ENCODE results near the gene SLC6A20.

Gene SLC6A20

GRCh38 chr3:45830121-45830520 is 33.8 kb upstream of the SLC6A20 start:
- Histone ChIP-seq H3K36me3 (ENCODE audit: insufficient read depth) (no peaks in the 10 kb centered on the region), H3K79me2 (ENCODE audit: insufficient read depth, low read depth) (no peaks in the 10 kb centered on the region), H3K4me2 (no peak overlapping the region), H3K27ac (no peak overlapping the region), H3K4me3 (IDR thresholded peaks at IDR 0.05; ENCODE audit: insufficient read depth, low read depth, low read length) (no peak overlapping the region), H3K27me3 (ENCODE audit: insufficient read depth, low read depth) (no peaks in the 10 kb centered on the region), H3K9ac (no peak overlapping the region), H2AFZ (ENCODE audit: low read depth) (no peak overlapping the region), H3K4me1 (ENCODE audit: low read depth, poor library complexity, severe bottlenecking) (no peaks in the 10 kb centered on the region), H4K20me1 (ENCODE audit: insufficient read depth) (no peaks in the 10 kb centered on the region)
- TF ChIP-seq CTCF (conservative IDR thresholded peaks at IDR 0.05; ENCODE audit: low read depth, low read length) = no peak

- Histone ChIP-seq H3K36me3 (ENCODE audit: insufficient read depth) (no peaks in the 10 kb centered on the region), H3K27ac (no peak overlapping the region), H3K4me3 (IDR thresholded peaks at IDR 0.05; ENCODE audit: insufficient read depth, low read depth, low read length) (no peak overlapping the region), H3K9ac (no peak overlapping the region), H3K79me2 (ENCODE audit: insufficient read depth, low read depth) (no peaks in the 10 kb centered on the region), H4K20me1 (ENCODE audit: insufficient read depth) (no peaks in the 10 kb centered on the region), H3K27me3 (ENCODE audit: insufficient read depth, low read depth) (no peaks in the 10 kb centered on the region), H3K4me1 (ENCODE audit: low read depth, poor library complexity, severe bottlenecking) (no peaks in the 10 kb centered on the region), H3K4me2 (no peak overlapping the region), H2AFZ (ENCODE audit: low read depth) (no peak overlapping the region)
- TF ChIP-seq CTCF (conservative IDR thresholded peaks at IDR 0.05; ENCODE audit: low read depth, low read length) = no peak
These were observed 30.6 kb upstream of the SLC6A20 start for GRCh38 chr3:45826908-45827307.

- no peak overlapping the region for H3K4me3 ChIP-seq (IDR thresholded peaks at IDR 0.05; ENCODE audit: insufficient read depth, low read depth, low read length)
- H3K27ac ChIP-seq = no peak overlapping the region
- H3K4me2 ChIP-seq = no peak overlapping the region
- H2AFZ ChIP-seq (ENCODE audit: low read depth) = no peak overlapping the region
- no peaks in the 10 kb centered on the region for H3K36me3 ChIP-seq (ENCODE audit: insufficient read depth)
- H4K20me1 ChIP-seq (ENCODE audit: insufficient read depth) = no peaks in the 10 kb centered on the region
- H3K4me1 ChIP-seq (ENCODE audit: low read depth, poor library complexity, severe bottlenecking) = no peaks in the 10 kb centered on the region
- H3K79me2 ChIP-seq (ENCODE audit: insufficient read depth, low read depth) = no peaks in the 10 kb centered on the region
- H3K9ac ChIP-seq = no peak overlapping the region
- TF ChIP-seq CTCF (conservative IDR thresholded peaks at IDR 0.05; ENCODE audit: low read depth, low read length) = no peak
- no peaks in the 10 kb centered on the region for H3K27me3 ChIP-seq (ENCODE audit: insufficient read depth, low read depth)
These were observed 30.0 kb upstream of the SLC6A20 start for GRCh38 chr3:45826321-45826720.

GRCh38 chr3:45821127-45821526 is 24.8 kb upstream of the SLC6A20 start:
- H3K4me2 ChIP-seq = no peak overlapping the region
- no peaks in the 10 kb centered on the region for H3K4me1 ChIP-seq (ENCODE audit: low read depth, poor library complexity, severe bottlenecking)
- no peaks in the 10 kb centered on the region for H3K27me3 ChIP-seq (ENCODE audit: insufficient read depth, low read depth)
- no peak overlapping the region for H2AFZ ChIP-seq (ENCODE audit: low read depth)
- no peaks in the 10 kb centered on the region for H3K79me2 ChIP-seq (ENCODE audit: insufficient read depth, low read depth)
- no peak overlapping the region for H3K27ac ChIP-seq
- TF ChIP-seq CTCF (conservative IDR thresholded peaks at IDR 0.05; ENCODE audit: low read depth, low read length) = no peak
- no peak overlapping the region for H3K9ac ChIP-seq
- H3K4me3 ChIP-seq (IDR thresholded peaks at IDR 0.05; ENCODE audit: insufficient read depth, low read depth, low read length) = no peak overlapping the region
- no peaks in the 10 kb centered on the region for H3K36me3 ChIP-seq (ENCODE audit: insufficient read depth)
- H4K20me1 ChIP-seq (ENCODE audit: insufficient read depth) = no peaks in the 10 kb centered on the region

GRCh38 chr3:45819543-45819942 is 23.2 kb upstream of the SLC6A20 start:
- H3K27me3 ChIP-seq (ENCODE audit: insufficient read depth, low read depth) = no peaks in the 10 kb centered on the region
- no peak overlapping the region for H2AFZ ChIP-seq (ENCODE audit: low read depth)
- no peak overlapping the region for H3K4me2 ChIP-seq
- H3K27ac ChIP-seq = no peak overlapping the region
- H3K4me1 ChIP-seq (ENCODE audit: low read depth, poor library complexity, severe bottlenecking) = no peaks in the 10 kb centered on the region
- no peak for TF ChIP-seq CTCF (conservative IDR thresholded peaks at IDR 0.05; ENCODE audit: low read depth, low read length)
- no peaks in the 10 kb centered on the region for H3K36me3 ChIP-seq (ENCODE audit: insufficient read depth)
- H4K20me1 ChIP-seq (ENCODE audit: insufficient read depth) = no peaks in the 10 kb centered on the region
- H3K4me3 ChIP-seq (IDR thresholded peaks at IDR 0.05; ENCODE audit: insufficient read depth, low read depth, low read length) = no peak overlapping the region
- H3K9ac ChIP-seq = no peak overlapping the region
- no peaks in the 10 kb centered on the region for H3K79me2 ChIP-seq (ENCODE audit: insufficient read depth, low read depth)
